SKM-1 treated with dmso at 0.1 percent for 144 hours (cell line): ENCODE measurements around the gene COL5A1.

Experiments
- DNase-seq: peaks from one replicate; lab custom pipeline; 2025; ENCODE audit not compliant: unreplicated experiment; lab: John Stamatoyannopoulos, UW

Gene COL5A1

GRCh38 chr9:134737842-134738580 lies 96.4 kb downstream of the COL5A1 start:
- DNase-seq: no peak

- peak; percentile 27 for DNase-seq
Observed at GRCh38 chr9:134738869-134739659, 97.5 kb downstream of the COL5A1 start.

GRCh38 chr9:134739660-134739968 lies 98.0 kb downstream of the COL5A1 start:
- no peak for DNase-seq

- no peak for DNase-seq
Observed at GRCh38 chr9:134740071-134740470, 98.5 kb downstream of the COL5A1 start.

GRCh38 chr9:134741846-134742245 lies 100.2 kb downstream of the COL5A1 start:
- no peak for DNase-seq

- DNase-seq: no peak
Observed at GRCh38 chr9:134742822-134743535, 101.4 kb downstream of the COL5A1 start.

GRCh38 chr9:134743853-134744252 lies 102.2 kb downstream of the COL5A1 start:
- no peak for DNase-seq

- DNase-seq: no peak
Observed at GRCh38 chr9:134744385-134745295, 103.0 kb downstream of the COL5A1 start.

- no peak for DNase-seq
Observed at GRCh38 chr9:134747951-134748489, 106.4 kb downstream of the COL5A1 start.

GRCh38 chr9:134748591-134748990 lies 107.0 kb downstream of the COL5A1 start:
- DNase-seq: no peak

- no peak for DNase-seq
Observed at GRCh38 chr9:134750450-134751155, 109.0 kb downstream of the COL5A1 start.

GRCh38 chr9:134751622-134752021 lies 110.0 kb downstream of the COL5A1 start:
- DNase-seq: no peak

- DNase-seq: no peak
Observed at GRCh38 chr9:134752471-134753168, 111.0 kb downstream of the COL5A1 start.

- DNase-seq: no peak
Observed at GRCh38 chr9:134753191-134753590, 111.6 kb downstream of the COL5A1 start.

GRCh38 chr9:134755221-134755907 lies 113.8 kb downstream of the COL5A1 start:
- no peak for DNase-seq

- DNase-seq: no peak
Observed at GRCh38 chr9:134756098-134756497, 114.5 kb downstream of the COL5A1 start.

GRCh38 chr9:134757216-134757975 lies 115.8 kb downstream of the COL5A1 start:
- DNase-seq: no peak
